Stimulated activated CD4-positive, alpha-beta T cell treated with anti-CD3 and anti-CD28 coated beads, TNF-alpha, amount 100 ng/mL, for 24 hours (primary cell): Measurements from ENCODE around the gene PPIP5K1.
"Not testable (repeated sequence)": the region's sequence is repeated elsewhere in the genome, so short reads cannot be mapped to it uniquely, and the experiment has no call there.

Source experiments
- DNase-seq, 3 experiments: peaks; one replicate each; pipeline ENCODE4 v3.0.0-alpha.2; 2020; ENCODE audit warnings: low read depth in 3 of 3

The PPIP5K1 gene

DNA sequence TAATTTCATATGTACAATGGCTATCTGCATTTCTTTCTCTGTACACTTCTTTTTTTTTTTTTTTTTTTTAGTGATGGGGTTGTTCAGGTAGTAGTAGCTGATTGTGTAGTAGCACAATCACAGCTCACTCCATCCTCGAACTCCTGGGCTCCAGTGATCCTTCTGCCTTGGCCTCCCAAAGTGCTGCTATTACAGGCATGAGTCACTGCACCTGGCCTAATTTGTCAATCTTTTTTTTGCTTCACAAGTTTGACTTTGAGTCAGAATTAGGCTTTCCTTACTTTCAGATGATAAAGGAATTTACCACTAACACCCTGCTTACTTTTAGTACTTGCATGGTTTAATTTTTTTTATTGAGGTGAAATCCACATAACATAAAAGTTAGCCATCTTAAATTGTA, 44.6 kb downstream of the PPIP5K1 start:
- DNase-seq: no peak

- DNase-seq: no peak
Measured at GRCh38 chr15:43544266-43544665, 45.7 kb downstream of the PPIP5K1 start.

DNA sequence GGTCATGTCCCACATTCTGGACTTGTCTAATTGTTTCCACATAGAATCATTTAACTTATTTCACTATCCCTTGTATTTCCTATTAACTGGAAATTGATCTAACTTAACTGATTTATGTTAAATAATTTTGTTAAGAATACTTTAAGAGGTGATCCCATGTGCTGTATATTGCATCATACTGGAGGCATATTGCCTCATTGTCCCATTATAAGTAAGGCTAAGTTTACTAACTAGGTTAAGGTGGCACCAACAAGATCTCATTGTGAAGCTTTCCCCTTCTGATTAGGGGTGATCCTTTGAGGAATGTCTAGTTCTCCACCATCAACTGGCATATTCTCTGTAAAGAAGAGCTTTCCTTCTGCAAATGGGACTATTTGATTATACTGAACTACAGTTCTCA, 48.2 kb downstream of the PPIP5K1 start:
- DNase-seq: no peak

DNA sequence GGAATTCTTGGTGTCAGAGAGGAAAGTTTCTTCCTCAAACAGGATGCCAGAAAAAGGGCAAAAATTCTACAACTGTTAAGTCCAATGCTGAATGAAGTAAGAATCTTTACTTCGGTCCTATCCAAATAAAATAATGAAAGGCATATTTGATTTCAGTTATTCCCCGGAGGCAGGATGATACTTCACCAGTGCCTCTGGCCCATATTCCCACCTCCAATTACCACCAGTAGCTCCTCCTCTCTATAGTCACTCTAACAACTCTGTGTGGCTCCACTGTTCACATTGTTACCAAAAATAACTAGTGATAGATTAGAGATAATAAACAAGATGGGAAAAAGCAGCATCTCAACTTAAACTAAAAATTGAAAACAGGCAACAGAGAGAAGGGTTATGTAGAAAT, 51.9 kb downstream of the PPIP5K1 start:
- no peak for DNase-seq

DNA sequence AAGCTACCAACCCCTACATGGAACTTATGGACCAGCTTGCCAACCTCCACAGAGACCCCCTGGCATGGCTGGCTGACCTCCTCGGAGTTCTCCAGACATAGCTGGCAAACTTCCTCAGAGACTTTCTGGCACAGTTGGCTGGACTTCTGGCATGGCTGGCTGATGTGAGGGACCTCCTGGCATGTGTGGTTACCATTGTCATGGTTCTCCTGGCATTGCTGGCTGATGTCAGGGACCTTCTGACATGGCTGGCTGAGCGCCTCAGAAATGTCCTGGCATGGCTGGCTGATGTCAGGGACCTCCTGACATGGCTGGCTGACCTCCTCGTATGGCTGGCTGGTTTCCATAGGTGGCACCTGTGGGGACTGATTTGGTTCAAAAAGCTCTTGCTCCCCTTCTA, 55.1 kb downstream of the PPIP5K1 start:
- DNase-seq: no peak

DNA sequence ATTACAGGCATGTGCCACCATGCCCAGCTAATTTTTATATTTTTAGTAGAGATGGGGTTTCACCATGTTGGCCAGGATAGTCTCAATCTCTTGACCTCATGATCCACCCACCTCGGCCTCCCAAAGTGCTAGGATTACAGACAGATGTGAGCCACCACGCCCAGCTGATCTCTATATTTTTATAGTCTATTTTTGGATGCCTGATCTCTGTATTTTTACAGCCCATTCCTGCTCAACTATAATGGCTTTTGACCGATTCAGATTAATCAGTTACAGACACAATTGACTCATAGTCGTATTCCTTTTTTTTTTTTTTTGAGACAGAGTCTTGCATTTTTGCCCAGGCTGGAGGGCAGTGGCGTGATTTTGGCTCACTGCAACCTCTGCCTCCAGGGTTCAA, 57.2 kb downstream of the PPIP5K1 start:
- not testable (repeated sequence) for DNase-seq

GRCh38 chr15:43531018-43531670, 58.9 kb downstream of the PPIP5K1 start:
- DNase-seq: no peak

DNA sequence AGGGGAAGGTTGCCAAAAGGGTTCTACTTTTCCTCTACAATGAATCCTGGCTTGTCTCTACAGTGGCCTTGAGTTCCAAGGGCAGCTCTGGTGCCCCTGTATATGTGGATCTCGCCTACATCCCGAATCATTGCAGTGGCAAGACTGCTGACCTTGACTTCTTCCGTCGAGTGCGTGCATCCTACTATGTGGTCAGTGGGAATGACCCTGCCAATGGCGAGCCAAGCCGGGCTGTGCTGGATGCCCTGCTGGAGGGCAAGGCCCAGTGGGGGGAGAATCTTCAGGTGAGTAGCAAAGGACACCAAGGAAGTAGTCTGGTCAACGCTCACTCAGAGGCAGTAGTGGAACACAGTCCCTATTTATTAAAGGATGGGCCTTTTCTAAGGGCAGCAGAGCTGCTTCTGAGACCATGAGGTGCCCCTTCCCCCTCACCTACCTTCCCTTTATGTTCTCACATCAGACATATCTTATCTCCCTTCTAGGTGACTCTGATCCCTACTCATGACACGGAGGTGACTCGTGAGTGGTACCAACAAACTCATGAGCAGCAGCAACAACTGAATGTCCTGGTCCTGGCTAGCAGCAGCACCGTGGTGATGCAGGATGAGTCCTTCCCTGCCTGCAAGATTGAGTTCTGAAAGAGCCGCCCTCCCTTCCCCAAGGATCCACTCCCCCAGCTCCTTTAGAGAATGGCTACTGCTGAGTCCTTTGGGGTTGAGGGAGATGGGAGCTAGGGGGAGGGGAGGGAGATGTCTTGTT, 60.2 kb downstream of the PPIP5K1 start:
- no peak for DNase-seq

DNA sequence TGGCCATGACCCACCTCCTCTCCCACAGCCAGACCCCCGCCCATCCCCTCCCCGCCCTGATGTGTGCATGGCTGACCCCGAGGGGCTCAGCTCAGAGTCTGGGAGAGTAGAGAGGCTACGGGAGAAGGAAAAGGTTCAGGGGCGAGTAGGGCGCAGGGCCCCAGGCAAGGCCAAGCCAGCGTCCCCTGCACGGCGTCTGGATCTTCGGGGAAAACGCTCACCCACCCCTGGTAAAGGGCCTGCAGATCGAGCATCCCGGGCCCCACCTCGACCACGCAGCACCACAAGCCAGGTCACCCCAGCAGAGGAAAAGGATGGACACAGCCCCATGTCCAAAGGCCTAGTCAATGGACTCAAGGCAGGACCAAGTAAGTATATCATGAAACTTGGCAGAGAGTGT, 60.9 kb downstream of the PPIP5K1 start:
- DNase-seq: no peak

GRCh38 chr15:43528542-43529007, 61.4 kb downstream of the PPIP5K1 start:
- no peak for DNase-seq

DNA sequence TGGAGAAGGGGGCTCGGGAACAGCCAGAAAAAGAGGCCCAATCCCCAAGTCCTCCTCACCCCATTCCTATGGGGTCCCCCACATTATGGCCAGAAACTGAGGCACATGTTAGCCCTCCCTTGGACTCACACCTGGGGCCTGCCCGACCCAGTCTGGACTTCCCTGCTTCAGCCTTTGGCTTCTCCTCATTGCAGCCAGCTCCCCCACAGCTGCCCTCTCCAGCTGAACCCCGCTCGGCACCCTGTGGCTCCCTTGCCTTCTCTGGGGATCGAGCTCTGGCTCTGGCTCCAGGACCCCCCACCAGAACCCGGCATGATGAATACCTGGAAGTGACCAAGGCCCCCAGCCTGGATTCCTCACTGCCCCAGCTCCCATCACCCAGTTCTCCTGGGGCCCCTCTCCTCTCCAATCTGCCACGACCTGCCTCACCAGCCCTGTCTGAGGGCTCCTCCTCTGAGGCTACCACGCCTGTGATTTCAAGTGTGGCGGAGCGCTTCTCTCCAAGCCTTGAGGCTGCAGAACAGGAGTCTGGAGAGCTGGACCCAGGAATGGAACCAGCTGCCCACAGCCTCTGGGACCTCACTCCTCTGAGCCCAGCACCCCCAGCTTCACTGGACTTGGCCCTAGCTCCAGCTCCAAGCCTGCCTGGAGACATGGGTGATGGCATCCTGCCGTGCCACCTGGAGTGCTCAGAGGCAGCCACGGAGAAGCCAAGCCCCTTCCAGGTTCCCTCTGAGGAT, 62.0 kb downstream of the PPIP5K1 start:
- no peak for DNase-seq

DNA sequence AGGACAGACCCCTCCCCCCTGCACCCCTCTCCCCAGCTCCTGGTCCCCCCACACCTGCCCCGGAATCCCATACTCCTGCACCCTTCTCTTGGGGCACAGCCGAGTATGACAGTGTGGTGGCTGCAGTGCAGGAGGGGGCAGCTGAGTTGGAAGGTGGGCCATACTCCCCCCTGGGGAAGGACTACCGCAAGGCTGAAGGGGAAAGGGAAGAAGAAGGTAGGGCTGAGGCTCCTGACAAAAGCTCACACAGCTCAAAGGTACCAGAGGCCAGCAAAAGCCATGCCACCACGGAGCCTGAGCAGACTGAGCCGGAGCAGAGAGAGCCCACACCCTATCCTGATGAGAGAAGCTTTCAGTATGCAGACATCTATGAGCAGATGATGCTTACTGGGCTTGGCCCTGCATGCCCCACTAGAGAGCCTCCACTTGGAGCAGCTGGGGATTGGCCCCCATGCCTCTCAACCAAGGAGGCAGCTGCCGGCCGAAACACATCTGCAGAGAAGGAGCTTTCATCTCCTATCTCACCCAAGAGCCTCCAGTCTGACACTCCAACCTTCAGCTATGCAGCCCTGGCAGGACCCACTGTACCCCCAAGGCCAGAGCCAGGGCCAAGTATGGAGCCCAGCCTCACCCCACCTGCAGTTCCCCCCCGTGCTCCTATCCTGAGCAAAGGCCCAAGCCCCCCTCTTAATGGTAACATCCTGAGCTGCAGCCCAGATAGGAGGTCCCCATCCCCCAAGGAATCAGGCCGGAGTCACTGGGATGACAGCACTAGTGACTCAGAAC, 62.8 kb downstream of the PPIP5K1 start:
- no peak for DNase-seq

DNA sequence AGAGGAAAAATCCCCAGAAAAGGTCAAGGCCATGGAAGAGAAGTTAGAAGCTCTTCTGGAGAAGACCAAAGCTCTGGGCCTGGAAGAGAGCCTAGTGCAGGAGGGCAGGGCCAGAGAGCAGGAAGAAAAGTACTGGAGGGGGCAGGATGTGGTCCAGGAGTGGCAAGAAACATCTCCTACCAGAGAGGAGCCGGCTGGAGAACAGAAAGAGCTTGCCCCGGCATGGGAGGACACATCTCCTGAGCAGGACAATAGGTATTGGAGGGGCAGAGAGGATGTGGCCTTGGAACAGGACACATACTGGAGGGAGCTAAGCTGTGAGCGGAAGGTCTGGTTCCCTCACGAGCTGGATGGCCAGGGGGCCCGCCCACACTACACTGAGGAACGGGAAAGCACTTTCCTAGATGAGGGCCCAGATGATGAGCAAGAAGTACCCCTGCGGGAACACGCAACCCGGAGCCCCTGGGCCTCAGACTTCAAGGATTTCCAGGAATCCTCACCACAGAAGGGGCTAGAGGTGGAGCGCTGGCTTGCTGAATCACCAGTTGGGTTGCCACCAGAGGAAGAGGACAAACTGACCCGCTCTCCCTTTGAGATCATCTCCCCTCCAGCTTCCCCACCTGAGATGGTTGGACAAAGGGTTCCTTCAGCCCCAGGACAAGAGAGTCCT, 63.6 kb downstream of the PPIP5K1 start:
- DNase-seq: no peak

DNA sequence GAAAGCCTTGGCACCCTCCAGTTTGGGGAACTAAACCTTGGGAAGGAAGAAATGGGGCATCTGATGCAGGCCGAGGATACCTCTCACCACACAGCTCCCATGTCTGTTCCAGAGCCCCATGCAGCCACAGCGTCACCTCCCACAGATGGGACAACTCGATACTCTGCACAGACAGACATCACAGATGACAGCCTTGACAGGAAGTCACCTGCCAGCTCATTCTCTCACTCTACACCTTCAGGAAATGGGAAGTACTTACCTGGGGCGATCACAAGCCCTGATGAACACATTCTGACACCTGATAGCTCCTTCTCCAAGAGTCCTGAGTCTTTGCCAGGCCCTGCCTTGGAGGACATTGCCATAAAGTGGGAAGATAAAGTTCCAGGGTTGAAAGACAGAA, 64.9 kb downstream of the PPIP5K1 start:
- DNase-seq: no peak

GRCh38 chr15:43524254-43524845, 65.7 kb downstream of the PPIP5K1 start:
- no peak for DNase-seq

GRCh38 chr15:43523646-43524045, 66.4 kb downstream of the PPIP5K1 start:
- DNase-seq: no peak

GRCh38 chr15:43522247-43522646, 67.8 kb downstream of the PPIP5K1 start:
- DNase-seq: no peak

- no peak for DNase-seq
Measured at GRCh38 chr15:43521419-43521818, 68.6 kb downstream of the PPIP5K1 start.

DNA sequence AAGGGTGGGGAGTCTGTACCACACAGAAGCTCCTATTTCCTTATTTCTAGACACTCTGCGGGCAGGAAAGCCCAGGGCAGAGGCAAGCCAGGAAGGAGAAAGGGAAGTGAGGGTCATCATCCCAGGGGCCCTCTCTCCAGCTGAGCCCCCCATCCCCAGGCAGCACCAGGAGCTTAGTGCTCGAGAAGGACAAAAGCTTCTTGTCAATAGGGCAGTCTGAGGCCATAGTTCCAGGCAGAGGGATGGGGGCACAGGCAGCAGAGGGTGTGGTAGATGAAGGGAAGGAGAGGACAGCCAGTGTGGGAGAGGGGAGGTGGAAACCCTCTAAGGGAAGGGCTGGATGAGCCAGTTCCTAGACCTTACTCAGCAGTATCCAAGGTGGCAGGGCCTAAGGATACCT, 69.9 kb downstream of the PPIP5K1 start:
- DNase-seq: no peak

- DNase-seq: no peak
Measured at GRCh38 chr15:43519196-43519595, 70.8 kb downstream of the PPIP5K1 start.

- DNase-seq: no peak
Measured at GRCh38 chr15:43518197-43518761, 71.7 kb downstream of the PPIP5K1 start.
